Activated T-helper 1 cell treated with anti-CD3 and anti-CD28 coated beads, Interleukin-2, amount 50 U/mL, for 16 hours (primary cell): ENCODE results near the gene RTP1.
"Not testable (repeated sequence)": the region's sequence is repeated elsewhere in the genome, so short reads cannot be mapped to it uniquely, and the experiment has no call there.

Experiments
- DNase-seq, 2 donors: peaks; one replicate each; pipeline ENCODE4 v3.0.0-alpha.2; 2020; ENCODE audit warnings: low read depth in 1 of 2, low spot score in 1 of 2

RTP1 gene

GRCh38 chr3:187196573-187197334 lies 532 bp upstream of the RTP1 start:
- DNase-seq, result no peak

- DNase-seq, result no peak
Measured at GRCh38 chr3:187198490-187198889, 1.2 kb downstream of the RTP1 start.

- not testable (repeated sequence) for DNase-seq
Measured at GRCh38 chr3:187199463-187200050, 2.3 kb downstream of the RTP1 start.

GRCh38 chr3:187205683-187206082 lies 8.4 kb downstream of the RTP1 start:
- DNase-seq, result no peak

GRCh38 chr3:187207062-187207461 lies 9.8 kb downstream of the RTP1 start:
- DNase-seq, result no peak

- no peak for DNase-seq
Measured at GRCh38 chr3:187207624-187208023, 10.3 kb downstream of the RTP1 start.

GRCh38 chr3:187208159-187208558 lies 10.9 kb downstream of the RTP1 start:
- DNase-seq, result no peak

GRCh38 chr3:187209491-187209890 lies 12.2 kb downstream of the RTP1 start:
- no peak for DNase-seq

- no peak for DNase-seq
Measured at GRCh38 chr3:187210091-187210490, 12.8 kb downstream of the RTP1 start.

GRCh38 chr3:187210545-187211327 lies 13.4 kb downstream of the RTP1 start:
- DNase-seq, result no peak

- no peak for DNase-seq
Measured at GRCh38 chr3:187211532-187212195, 14.4 kb downstream of the RTP1 start.

- DNase-seq, result no peak
Measured at GRCh38 chr3:187212196-187212545, 14.9 kb downstream of the RTP1 start.

GRCh38 chr3:187212705-187213104 lies 15.4 kb downstream of the RTP1 start:
- DNase-seq, result no peak

- no peak for DNase-seq
Measured at GRCh38 chr3:187213616-187214015, 16.3 kb downstream of the RTP1 start.

GRCh38 chr3:187215460-187215859 lies 18.2 kb downstream of the RTP1 start:
- DNase-seq, result no peak

GRCh38 chr3:187222801-187223200 lies 25.5 kb downstream of the RTP1 start:
- no peak for DNase-seq

GRCh38 chr3:187223799-187224198 lies 26.5 kb downstream of the RTP1 start:
- DNase-seq, result no peak

- DNase-seq, result no peak
Measured at GRCh38 chr3:187227658-187228258, 30.5 kb downstream of the RTP1 start.

- no peak for DNase-seq
Measured at GRCh38 chr3:187228740-187229139, 31.5 kb downstream of the RTP1 start.

GRCh38 chr3:187230011-187230410 lies 32.7 kb downstream of the RTP1 start:
- no peak for DNase-seq

GRCh38 chr3:187236962-187237361 lies 39.7 kb downstream of the RTP1 start:
- no peak for DNase-seq
